Measurements from ENCODE around the gene IL20RA.

DNA sequence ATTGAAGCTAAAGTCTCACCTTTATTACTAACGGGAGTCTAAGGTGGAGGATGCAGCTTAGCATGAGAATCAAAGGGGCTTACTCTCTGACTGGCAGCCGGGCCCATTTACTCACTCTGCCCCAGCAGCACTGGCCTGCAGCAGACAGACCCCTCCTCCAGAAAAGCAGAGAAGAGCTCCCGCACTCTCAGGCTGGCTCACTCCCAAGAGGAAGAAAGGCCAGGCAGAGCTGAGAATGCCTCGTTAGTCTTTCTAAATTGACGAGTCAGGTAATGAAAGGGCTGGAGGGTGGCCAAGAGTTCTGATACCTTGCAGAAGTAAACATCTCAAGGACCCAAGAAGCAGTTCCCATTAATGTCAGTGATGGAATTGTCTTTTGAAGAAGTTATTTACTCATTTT, 44.5 kb upstream of the IL20RA start:
- TF ChIP-seq, protein P1, sequence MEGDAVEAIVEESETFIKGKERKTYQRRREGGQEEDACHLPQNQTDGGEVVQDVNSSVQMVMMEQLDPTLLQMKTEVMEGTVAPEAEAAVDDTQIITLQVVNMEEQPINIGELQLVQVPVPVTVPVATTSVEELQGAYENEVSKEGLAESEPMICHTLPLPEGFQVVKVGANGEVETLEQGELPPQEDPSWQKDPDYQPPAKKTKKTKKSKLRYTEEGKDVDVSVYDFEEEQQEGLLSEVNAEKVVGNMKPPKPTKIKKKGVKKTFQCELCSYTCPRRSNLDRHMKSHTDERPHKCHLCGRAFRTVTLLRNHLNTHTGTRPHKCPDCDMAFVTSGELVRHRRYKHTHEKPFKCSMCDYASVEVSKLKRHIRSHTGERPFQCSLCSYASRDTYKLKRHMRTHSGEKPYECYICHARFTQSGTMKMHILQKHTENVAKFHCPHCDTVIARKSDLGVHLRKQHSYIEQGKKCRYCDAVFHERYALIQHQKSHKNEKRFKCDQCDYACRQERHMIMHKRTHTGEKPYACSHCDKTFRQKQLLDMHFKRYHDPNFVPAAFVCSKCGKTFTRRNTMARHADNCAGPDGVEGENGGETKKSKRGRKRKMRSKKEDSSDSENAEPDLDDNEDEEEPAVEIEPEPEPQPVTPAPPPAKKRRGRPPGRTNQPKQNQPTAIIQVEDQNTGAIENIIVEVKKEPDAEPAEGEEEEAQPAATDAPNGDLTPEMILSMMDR (IDR thresholded peaks at IDR 0.05) = no peak
- TF ChIP-seq EP300 (IDR thresholded peaks at IDR 0.05) = no peak

All from ovary (tissue), 3 donors.